ENCODE measurements around the gene HLF.

The HLF gene

GRCh38 chr17:55360971-55361370, 96.2 kb downstream of the HLF start:
- no peak for TF ChIP-seq CTCF (IDR thresholded peaks at IDR 0.05; ENCODE audit: low read depth, low read length)
- H3K4me3 ChIP-seq (replicated peaks in 1 of 2; ENCODE audit: low read depth in 2 of 2, low read length in 2 of 2), result no peak overlapping the region
- no peak for DNase-seq (ENCODE audit: low read depth in 2 of 2)

DNA sequence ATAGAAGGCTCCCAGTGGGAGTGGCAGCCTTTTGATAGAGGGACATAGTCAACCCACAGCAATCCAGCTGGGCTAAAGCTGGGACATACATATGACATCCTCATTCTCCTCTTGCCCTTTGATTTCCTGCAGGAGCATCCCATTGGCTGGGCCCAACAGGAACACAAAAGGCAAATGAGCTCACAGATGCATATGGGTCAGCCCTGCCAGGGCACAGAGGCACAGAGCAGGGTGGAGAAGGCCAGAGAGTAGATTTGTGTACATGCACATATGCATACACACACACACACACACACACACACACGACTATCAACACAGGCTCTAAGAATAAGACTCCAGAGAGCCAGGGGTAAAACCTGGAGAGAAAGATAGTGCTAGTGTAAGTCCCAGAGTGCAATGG, 98.3 kb downstream of the HLF start:
- H3K4me3 ChIP-seq (replicated peaks in 1 of 2; ENCODE audit: low read depth in 2 of 2, low read length in 2 of 2), result no peak overlapping the region
- no peak for TF ChIP-seq CTCF (IDR thresholded peaks at IDR 0.05; ENCODE audit: low read depth, low read length)
- no peak for DNase-seq (ENCODE audit: low read depth in 2 of 2)

GRCh38 chr17:55366020-55366481, 101.3 kb downstream of the HLF start:
- TF ChIP-seq CTCF (IDR thresholded peaks at IDR 0.05; ENCODE audit: low read depth, low read length), result no peak
- no peak for DNase-seq (ENCODE audit: low read depth in 2 of 2)
- H3K4me3 ChIP-seq (replicated peaks in 1 of 2; ENCODE audit: low read depth in 2 of 2, low read length in 2 of 2), result no peak overlapping the region

DNA sequence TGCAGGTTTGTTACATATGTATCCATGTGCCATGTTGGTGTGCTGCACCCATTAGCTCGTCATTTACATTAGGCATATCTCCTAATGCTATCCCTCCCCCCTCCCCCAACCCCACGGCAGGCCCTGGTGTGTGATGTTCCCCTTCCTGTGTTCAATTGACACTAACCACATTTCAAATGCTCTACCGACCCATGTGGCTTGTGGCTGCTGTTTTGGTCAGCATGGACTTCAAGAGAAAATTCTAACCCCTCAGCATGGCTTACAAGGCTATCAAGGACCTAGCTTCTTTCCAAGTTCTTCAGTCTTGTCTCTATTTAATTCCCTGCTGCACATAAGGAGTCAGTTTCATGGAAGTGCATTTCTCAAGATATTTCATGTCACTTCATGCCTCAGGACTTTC, 103.9 kb downstream of the HLF start:
- TF ChIP-seq CTCF (IDR thresholded peaks at IDR 0.05; ENCODE audit: low read depth, low read length), result no peak
- DNase-seq (ENCODE audit: low read depth in 2 of 2), result no peak
- no peak overlapping the region for H3K4me3 ChIP-seq (replicated peaks in 1 of 2; ENCODE audit: low read depth in 2 of 2, low read length in 2 of 2)
